PC-9 (cell line): ENCODE results near the gene PLEKHJ1.

Source experiments
- CTCF ChIP-seq: fragments of 200-600 bp; sonication (generic); conservative IDR thresholded peaks from 2 replicates; pipeline ENCODE4 v1.6.1; 2017; ENCODE audit warnings: mixed run types, antibody characterized with exemption, mild to moderate bottlenecking, moderate library complexity
- EZH2 ChIP-seq: fragments of 200-600 bp; sonication (generic); IDR thresholded peaks from 2 replicates; pipeline ENCODE4 v1.8.0; 2017; ENCODE audit warnings: antibody characterized with exemption, low read depth

GRCh38 chr19:2227415-2228156 lies 8.5 kb downstream of the PLEKHJ1 start:
- TF ChIP-seq CTCF (no peak), EZH2 (no peak)
